ENCODE results near the gene DNHD1.
A peak's percentile ranks its signal among the peaks of the same experiment; 100 is the strongest.

The DNHD1 gene

DNA sequence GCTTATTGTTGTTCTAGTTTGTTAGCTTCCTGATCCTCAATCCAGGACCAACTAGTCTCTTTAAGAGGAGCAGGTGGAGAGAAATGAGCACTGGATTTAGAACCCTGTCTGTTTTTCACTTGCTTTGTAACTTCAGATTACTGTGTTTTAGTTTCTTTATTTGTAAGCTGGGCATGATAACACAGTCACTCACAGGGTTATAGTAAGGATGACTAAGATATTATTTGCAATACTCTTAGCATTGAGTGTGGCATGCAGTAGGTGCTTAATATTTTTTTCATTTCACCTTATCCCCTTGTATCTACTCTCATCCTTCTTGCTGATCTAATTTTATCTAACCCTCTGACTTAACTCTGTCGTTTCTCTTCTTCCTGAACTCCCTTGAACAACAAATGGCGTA lies 33.8 kb downstream of the DNHD1 start:
- no peak for DNase-seq (ENCODE audit: low read depth)

DNA sequence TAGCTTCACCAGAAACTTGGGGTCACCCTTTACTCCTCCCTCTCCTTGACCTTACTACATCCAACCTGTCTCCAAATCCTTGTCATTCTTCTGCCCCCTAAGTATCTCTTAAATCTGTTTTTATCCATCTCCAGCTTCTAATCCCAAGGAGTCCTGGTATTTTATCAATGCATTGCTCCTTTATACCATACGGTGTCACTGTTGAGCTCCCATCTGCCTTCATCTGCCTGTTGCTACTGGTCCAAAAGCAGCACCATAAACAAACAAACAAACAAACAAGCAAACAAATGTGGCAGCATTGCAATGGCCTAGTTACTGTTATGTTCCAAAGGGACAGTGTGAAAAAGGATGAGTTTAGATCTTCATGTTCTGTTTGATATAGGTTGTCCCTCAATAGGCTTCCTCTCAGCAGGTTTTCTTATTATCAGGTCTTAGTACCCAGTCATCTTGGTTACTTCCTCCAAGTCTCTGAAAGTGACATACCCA lies 34.2 kb downstream of the DNHD1 start:
- DNase-seq (ENCODE audit: low read depth) = peak; percentile 13

GRCh38 chr11:6538456-6538855 lies 41.4 kb downstream of the DNHD1 start:
- DNase-seq (ENCODE audit: low read depth) = no peak

DNA sequence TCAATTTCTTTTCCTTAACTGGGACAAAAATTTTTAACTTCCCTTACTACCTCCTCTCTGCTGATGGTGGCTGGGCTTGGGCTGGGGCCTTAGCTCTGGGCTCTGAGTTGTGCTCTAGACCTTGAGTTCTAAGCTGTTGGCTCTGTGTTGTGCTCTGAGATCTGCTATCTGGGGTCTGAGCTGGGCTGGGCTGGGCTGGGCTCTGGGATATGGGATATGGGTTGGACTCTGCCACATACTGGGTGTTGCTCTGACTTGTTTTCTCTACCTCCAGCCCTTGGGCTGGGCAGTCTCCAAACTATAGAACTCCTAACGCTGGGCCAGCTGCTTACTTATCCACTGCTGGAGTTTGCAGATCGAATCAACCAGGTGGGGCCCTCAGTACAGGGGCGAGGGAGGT lies 41.9 kb downstream of the DNHD1 start:
- no peak for DNase-seq (ENCODE audit: low read depth)

DNA sequence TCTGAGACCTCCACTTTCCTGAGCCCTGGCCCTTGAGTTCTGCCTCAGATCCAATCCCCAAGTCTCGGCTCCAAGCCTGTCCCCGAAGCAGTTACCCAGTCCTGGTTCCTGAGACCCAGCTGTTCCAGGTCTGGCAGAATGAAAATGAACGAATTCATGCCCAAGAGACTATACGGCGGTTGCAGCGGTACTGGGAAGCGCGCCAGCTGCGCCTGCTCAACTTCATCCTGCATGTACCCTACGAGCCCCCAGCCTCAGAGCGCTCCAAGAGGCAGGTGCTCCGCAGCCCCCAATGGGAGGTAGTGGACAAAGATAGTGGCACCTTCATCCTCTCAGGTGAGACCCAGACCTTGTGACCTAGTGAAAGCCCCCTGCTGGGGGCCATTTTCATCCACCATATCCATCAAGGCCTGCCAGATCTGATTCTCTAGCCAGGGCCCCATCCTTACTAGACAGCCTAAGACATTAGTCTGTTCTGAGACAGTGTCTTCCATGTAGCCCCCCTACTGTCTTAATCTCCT lies 42.7 kb downstream of the DNHD1 start:
- DNase-seq (ENCODE audit: low read depth) = no peak

GRCh38 chr11:6541356-6541755 lies 44.3 kb downstream of the DNHD1 start:
- no peak for DNase-seq (ENCODE audit: low read depth)

GRCh38 chr11:6542727-6543126 lies 45.6 kb downstream of the DNHD1 start:
- no peak for DNase-seq (ENCODE audit: low read depth)

- DNase-seq (ENCODE audit: low read depth) = no peak
These were observed 48.1 kb downstream of the DNHD1 start for GRCh38 chr11:6544921-6545850.

DNA sequence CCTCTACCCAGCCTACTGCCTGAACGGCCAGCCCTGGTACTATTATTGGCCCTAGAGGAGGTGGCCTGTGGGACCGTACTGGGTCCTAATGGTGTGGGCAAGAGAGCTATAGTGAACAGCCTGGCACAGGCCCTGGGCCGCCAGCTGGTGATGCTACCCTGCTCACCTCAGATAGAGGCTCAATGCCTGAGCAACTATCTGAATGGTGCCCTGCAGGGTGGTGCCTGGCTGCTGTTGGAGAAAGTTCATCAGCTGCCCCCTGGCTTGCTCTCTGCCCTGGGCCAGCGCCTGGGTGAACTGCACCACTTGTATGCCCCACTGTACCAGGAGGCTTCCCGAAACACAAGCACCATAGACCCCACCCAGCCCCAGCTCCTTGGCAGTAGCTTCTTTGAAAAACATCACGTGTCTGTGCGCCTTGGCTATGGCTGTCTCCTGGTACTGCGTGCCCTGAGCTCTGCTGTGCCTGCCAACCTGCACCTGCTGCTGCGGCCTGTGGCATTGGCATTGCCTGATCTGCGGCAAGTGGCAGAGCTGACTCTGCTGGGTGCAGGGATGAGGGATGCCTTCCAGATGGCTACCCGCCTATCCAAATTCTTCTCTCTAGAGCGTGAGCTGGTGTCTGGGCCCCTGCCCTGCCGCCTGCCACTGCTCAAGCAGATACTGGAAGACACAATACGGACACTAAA lies 49.0 kb downstream of the DNHD1 start:
- DNase-seq (ENCODE audit: low read depth) = no peak

DNA sequence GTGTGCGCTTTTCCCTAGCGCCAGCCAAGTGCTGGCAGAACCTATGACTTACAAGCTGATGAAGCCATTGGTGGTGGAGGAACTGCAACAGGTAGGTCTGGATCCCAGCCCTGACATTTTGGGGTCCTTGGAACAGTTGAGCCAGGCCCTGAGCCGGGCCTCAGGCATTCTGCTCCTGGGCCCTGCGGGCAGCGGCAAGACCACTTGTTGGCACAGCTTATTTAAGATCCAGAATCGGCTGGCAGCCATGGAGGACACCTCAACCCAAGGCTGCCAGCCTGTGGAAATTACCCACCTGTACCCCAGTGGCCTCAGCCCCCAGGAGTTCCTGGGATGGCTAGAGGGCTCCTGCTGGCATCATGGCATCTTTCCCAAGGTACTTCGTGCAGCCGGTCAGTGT lies 49.7 kb downstream of the DNHD1 start:
- DNase-seq (ENCODE audit: low read depth) = no peak

GRCh38 chr11:6547177-6547576 lies 50.1 kb downstream of the DNHD1 start:
- no peak for DNase-seq (ENCODE audit: low read depth)

DNA sequence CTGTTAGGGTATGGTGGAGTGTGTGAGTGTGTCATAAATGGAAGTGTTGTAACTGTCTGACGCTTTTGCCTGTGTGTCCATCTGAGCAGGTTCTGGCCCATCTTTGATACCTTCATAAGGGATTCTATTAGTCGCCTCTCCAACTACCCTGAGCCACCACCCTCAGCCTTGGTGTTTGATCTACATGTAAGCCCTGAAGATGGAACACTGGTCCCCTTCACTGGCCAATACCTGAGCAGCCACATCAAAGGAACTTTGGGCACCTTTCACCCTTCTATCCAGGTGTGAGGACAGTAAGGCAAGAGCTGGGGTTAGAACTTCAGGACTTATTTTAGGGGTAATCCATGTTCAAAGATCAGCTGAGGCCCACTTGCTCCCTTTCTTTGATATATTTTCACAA lies 51.0 kb downstream of the DNHD1 start:
- DNase-seq (ENCODE audit: low read depth) = no peak

- DNase-seq (ENCODE audit: low read depth) = no peak
These were observed 51.6 kb downstream of the DNHD1 start for GRCh38 chr11:6548641-6549040.

- DNase-seq (ENCODE audit: low read depth) = no peak
These were observed 56.6 kb downstream of the DNHD1 start for GRCh38 chr11:6553634-6554033.

GRCh38 chr11:6554828-6555706 lies 58.0 kb downstream of the DNHD1 start:
- DNase-seq (ENCODE audit: low read depth) = no peak

DNA sequence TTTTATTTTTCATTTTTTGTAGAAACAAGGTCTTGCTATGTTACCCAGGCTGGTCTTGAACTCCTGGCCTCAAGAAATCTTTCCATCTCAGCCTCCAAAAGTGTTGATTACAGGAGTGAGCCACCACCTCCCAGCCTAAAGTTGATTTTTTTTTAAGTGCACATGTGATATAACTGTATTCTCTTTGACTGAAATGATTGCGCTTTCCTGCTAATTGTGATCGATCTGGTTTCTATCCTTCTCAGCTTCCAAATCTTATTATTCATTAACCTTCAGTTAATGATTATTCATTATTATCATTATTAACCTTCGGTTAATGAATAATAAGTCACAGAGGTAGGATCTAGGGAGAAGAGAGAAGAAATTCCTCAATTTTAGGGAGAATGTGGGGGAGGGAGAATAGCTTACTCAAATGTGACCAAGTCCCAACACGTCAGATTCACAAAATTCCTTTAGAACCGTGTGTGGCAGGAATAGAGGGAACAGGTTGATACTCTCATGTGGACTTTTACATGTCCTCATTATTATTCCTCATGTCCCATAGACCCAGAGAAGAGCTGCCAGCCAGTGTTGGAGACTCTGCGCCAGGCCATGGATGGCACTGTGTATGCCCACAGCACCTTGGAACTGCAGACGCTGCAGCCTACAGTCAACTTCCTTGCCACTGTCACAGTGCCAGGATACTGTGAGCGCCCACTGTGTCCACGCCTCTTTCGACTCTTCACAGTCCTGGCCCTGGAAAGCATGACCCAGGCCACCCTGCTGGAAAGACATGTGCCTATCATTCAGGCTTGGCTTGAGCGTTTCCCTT lies 59.3 kb downstream of the DNHD1 start:
- DNase-seq (ENCODE audit: low read depth) = no peak

GRCh38 chr11:6557063-6557462 lies 60.0 kb downstream of the DNHD1 start:
- DNase-seq (ENCODE audit: low read depth) = no peak

DNA sequence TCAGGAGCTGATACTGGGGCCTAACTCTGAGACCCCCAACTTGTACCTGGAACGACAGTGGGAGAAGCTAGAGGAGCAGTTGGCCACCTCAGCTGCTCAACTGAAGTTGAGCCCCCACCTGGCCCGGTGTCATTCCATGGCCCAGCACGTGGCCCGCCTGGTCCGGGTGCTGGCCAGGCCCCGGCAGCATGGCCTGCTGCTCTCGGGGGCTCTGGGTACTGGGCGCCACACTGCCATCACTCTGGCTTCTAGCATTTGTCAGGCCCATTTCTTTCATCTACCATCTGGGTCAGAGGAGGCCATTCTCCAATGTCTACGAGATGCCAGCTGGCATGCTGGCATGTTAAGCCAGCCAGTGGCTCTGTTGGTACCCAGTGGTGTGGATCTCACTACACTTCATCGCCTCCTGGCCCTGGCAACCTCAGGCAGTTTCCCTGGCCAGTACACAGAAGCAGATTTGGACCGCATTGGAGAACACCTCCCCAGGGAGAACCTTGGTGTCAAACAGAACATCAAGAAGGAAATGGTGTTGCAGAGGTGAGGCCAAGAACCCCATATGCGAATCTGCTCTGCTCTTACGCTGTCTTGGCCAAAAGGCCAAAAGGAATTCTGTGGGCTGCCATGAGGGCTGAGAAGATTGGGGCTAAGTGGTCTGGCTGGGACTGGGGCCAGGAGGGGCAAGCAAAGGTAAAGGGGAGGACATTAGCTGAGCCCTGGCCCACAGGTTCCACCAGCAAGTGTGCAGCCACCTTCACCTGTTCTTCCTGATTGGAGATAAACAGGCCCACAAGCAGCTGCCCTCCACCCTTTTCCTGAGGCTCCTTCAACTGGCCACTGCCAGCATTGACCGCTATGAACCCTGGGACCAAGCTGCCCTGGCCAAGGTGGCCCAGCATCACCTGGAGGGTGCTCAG lies 60.9 kb downstream of the DNHD1 start:
- DNase-seq (ENCODE audit: low read depth) = no peak

DNA sequence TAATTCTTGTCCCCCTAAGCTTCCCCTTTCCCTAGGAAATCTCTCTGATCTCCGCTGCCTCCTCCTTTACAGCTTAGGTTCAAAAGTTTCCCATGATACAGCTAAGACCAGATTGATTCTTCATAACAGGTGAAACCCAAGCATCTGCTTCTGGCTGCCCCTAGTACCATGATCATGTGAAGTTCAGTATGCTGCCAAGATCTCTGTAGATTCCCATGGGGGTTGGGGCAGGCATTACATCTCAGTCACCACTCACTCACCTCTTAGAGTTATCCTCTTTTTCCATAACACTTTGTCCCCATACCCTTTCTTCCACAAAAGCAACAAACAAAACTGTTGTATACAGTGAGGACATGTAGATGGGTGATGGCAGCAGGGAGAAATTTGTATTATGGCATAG lies 62.3 kb downstream of the DNHD1 start:
- no peak for DNase-seq (ENCODE audit: low read depth)

DNA sequence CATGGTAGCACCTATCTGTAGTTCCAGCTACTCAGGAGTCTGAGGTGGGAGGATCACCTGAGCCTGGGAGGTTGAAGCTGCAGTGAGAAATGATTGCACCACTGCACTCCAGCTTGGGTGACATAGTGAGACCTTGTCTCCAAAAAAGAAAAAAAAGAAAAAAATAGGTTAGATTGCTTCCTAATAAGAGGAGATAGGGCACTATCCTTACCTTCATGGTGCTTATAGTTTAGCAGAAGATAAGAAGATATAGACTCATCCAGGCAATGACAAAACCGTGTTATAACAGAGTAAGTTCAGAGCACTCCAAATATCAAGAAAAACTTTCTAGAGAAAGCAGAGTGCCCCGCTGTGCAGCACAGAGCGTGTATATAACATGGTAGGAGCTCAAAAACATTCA lies 64.2 kb downstream of the DNHD1 start:
- no peak for DNase-seq (ENCODE audit: low read depth)

All from stromal cell of bone marrow (primary cell).